SK-N-SH (cell line): ENCODE results near the gene LOXHD1. TPM values are rescaled to one million over a fixed set of nuclear protein-coding genes. Genes with fewer than 3 reads are reported as not detected.

Source experiments
- CTCF ChIA-PET: fragments of 300-600, 350-600 bp; formaldehyde crosslinking; extraction: SDS; loops from one replicate; lab custom pipeline; 2021; lab: Yijun Ruan, JAX
- POLR2A ChIA-PET: fragments of 350-600 bp; sonication (Branson Sonifier 250); formaldehyde crosslinking; extraction: SDS; loops from one replicate; lab custom pipeline; 2020; ENCODE audit warnings: antibody characterized with exemption, inconsistent platforms; lab: Yijun Ruan, JAX
- DNase-seq: peaks from one replicate; pipeline ENCODE4 v3.0.0; 2012
- H2AFZ ChIP-seq: fragments of 200-600 bp; sonication (generic); 2 replicates; pipeline ENCODE4 v1.8.1; 2016; ENCODE audit warnings: antibody characterized with exemption, mild to moderate bottlenecking, low read depth
- H3F3A ChIP-seq: fragments of 200-600 bp; sonication (generic); replicated peaks from 2 replicates; pipeline ENCODE3; 2016; ENCODE audit warnings: antibody characterized with exemption, mild to moderate bottlenecking; ENCODE audit not compliant: insufficient read depth
- H3K27ac ChIP-seq, 2 experiments: fragments of 200-500 bp in 1 of 2; fragments of 200-600 bp in 1 of 2; sonication (Bioruptor generic) in 1 of 2; sonication (generic), shearing (Covaris generic) in 1 of 2; 2 replicates each; pipeline versions ENCODE4 v1.5.1 to v1.6.1; 2014 to 2016; ENCODE audit warnings: low read depth in 2 of 2, inconsistent platforms in 1 of 2, low read length in 1 of 2, mild to moderate bottlenecking in 1 of 2, mixed read lengths in 1 of 2
- H3K27me3 ChIP-seq: fragments of 200-600 bp; sonication (generic), shearing (Covaris generic); 2 replicates; pipeline ENCODE4 v1.6.1; 2016; ENCODE audit warnings: mixed run types; ENCODE audit not compliant: insufficient read depth
- H3K36me3 ChIP-seq, 2 experiments: fragments of 200-500 bp in 1 of 2; fragments of 200-600 bp in 1 of 2; sonication (Bioruptor generic) in 1 of 2; sonication (generic) in 1 of 2; replicated peaks in 1 of 2; 2 replicates each; pipeline versions ENCODE3 to v1.5.1; 2014 to 2016; ENCODE audit warnings: low read length in 1 of 2, mild to moderate bottlenecking in 1 of 2; ENCODE audit not compliant: insufficient read depth in 2 of 2, control insufficient read depth in 1 of 2
- H3K4me1 ChIP-seq, 2 experiments: fragments of 200-500 bp in 1 of 2; fragments of 200-600 bp in 1 of 2; sonication (Bioruptor generic) in 1 of 2; sonication (generic), shearing (Covaris generic) in 1 of 2; 2 replicates each; pipeline versions ENCODE4 v1.5.1 to v1.6.1; 2014 to 2016; ENCODE audit warnings: low read depth in 1 of 2, low read length in 1 of 2, mixed run types in 1 of 2; ENCODE audit not compliant: insufficient read depth in 2 of 2, control insufficient read depth in 1 of 2
- H3K4me2 ChIP-seq: fragments of 200-600 bp; sonication (generic), shearing (Covaris generic); 2 replicates; pipeline ENCODE4 v1.6.1; 2017; ENCODE audit warnings: mixed run types
- H3K4me3 ChIP-seq, 2 experiments: fragments of 200-500 bp in 1 of 2; fragments of 200-600 bp in 1 of 2; sonication (Bioruptor generic) in 1 of 2; sonication (generic), shearing (Covaris generic) in 1 of 2; 2 replicates each; pipeline versions ENCODE4 v1.5.1 to v1.8.1; 2014 to 2016; ENCODE audit warnings: low read depth in 2 of 2, inconsistent platforms in 1 of 2, low read length in 1 of 2, mild to moderate bottlenecking in 1 of 2, mixed read lengths in 1 of 2, moderate library complexity in 1 of 2
- H3K79me2 ChIP-seq: fragments of 200-600 bp; sonication (generic); 2 replicates; pipeline ENCODE4 v1.8.1; 2017; ENCODE audit warnings: mild to moderate bottlenecking; ENCODE audit not compliant: insufficient read depth
- H3K9ac ChIP-seq: fragments of 200-600 bp; sonication (generic); 2 replicates; pipeline ENCODE4 v1.6.1; 2017; ENCODE audit warnings: mixed run types
- H3K9me2 ChIP-seq: fragments of 200-600 bp; sonication (generic); 2 replicates; pipeline ENCODE4 v1.6.1; 2017; ENCODE audit warnings: mixed run types
- H3K9me3 ChIP-seq: fragments of 200-600 bp; sonication (generic); 2 replicates; pipeline ENCODE4 v1.6.1; 2017; ENCODE audit warnings: mixed run types, mild to moderate bottlenecking, moderate library complexity
- H4K20me1 ChIP-seq: fragments of 200-600 bp; sonication (generic); 2 replicates; pipeline ENCODE4 v1.6.1; 2017; ENCODE audit warnings: mild to moderate bottlenecking, mixed run types; ENCODE audit not compliant: insufficient read depth
- CHD2 ChIP-seq: fragments of 150-350 bp; IDR thresholded peaks from 2 replicates; pipeline ENCODE4 v1.6.1; 2018; ENCODE audit warnings: low read length; ENCODE audit not compliant: partially characterized antibody
- ELF1 ChIP-seq: IDR thresholded peaks from 2 replicates; pipeline ENCODE4 v1.4.0; 2012
- EP300 ChIP-seq, 2 experiments: IDR thresholded peaks; 2 replicates each; pipeline versions ENCODE4 v1.4.0 to v1.6.1; 2012; ENCODE audit warnings: borderline replicate concordance in 1 of 2, low read depth in 1 of 2, low read length in 1 of 2
- FOXJ3 ChIP-seq: sonication (generic); formaldehyde crosslinking; IDR thresholded peaks from 2 replicates; pipeline ENCODE4 v1.5.1; 2020; ENCODE audit warnings: mild to moderate bottlenecking, missing genetic modification reagents
- JUND ChIP-seq: IDR thresholded peaks from 2 replicates; pipeline ENCODE4 v1.4.0; 2012
- MXI1 ChIP-seq: IDR thresholded peaks from 2 replicates; pipeline ENCODE4 v1.6.1; 2012; ENCODE audit warnings: mild to moderate bottlenecking, low read depth, low read length, improper control_type of control experiment
- NFIC ChIP-seq: IDR thresholded peaks from 2 replicates; pipeline ENCODE4 v1.4.0; 2012; ENCODE audit warnings: borderline replicate concordance
- POLR2AphosphoS5 ChIP-seq: IDR thresholded peaks from 2 replicates; pipeline ENCODE4 v1.6.1; 2012; ENCODE audit warnings: low read depth, low read length
- RCOR1 ChIP-seq: fragments of 150-350 bp; IDR thresholded peaks from 2 replicates; pipeline ENCODE4 v1.6.1; 2017; ENCODE audit warnings: antibody characterized with exemption, low read length
- RFX5 ChIP-seq: IDR thresholded peaks from 2 replicates; pipeline ENCODE4 v1.6.1; 2012; ENCODE audit warnings: mild to moderate bottlenecking, improper control_type of control experiment, low read length
- RXRA ChIP-seq: IDR thresholded peaks from 2 replicates; pipeline ENCODE4 v1.4.0; 2012; ENCODE audit warnings: low read depth, mild to moderate bottlenecking, borderline replicate concordance
- SIN3A ChIP-seq: IDR thresholded peaks from 2 replicates; pipeline ENCODE4 v1.6.1; 2012; ENCODE audit warnings: low read depth, mild to moderate bottlenecking, low read length, moderate library complexity, borderline replicate concordance
- TAF1 ChIP-seq: IDR thresholded peaks from 2 replicates; pipeline ENCODE4 v1.6.1; 2012; ENCODE audit warnings: low read depth, mild to moderate bottlenecking, low read length, moderate library complexity, borderline replicate concordance
- TCF12 ChIP-seq: IDR thresholded peaks from 2 replicates; pipeline ENCODE4 v1.4.0; 2012
- WGBS: methylation state at CpG from one replicate; pipeline ENCODE4 v1.1.6; 2017; ENCODE audit warnings: low lambda C conversion rate; 5-methylcytosine and 5-hydroxymethylcytosine counted together
- polyA plus RNA-seq, 3 experiments: library from polyadenylated mRNA; depleted of rRNA; stranded (reverse); fragments of >200 nt; gene quantifications; 2 replicates each; pipeline ENCODE4 v1.2.3, GENCODE V29; 2012
- TF ChIP-seq, protein P1 (sequence below): IDR thresholded peaks from 2 replicates; pipeline ENCODE4 v1.6.1; 2012; ENCODE audit warnings: mild to moderate bottlenecking, low read depth, low read length, moderate library complexity

Gene LOXHD1
- polyA plus RNA-seq, 1 of the 3 experiments (the other 2 are of a cell fraction) = not detected

- POLR2A ChIA-PET = no interaction called here
- TF ChIP-seq RCOR1 = 0 out of 2 replicates have a peak, but pooled peaks have one; percentile 10
- 0 out of 4 replicates have a peak, but pooled peaks of 1 of the 2 experiments have one; percentile 28 for TF ChIP-seq EP300 (IDR thresholded peaks at IDR 0.05; ENCODE audit: borderline replicate concordance in 1 of 2, low read depth in 1 of 2, low read length in 1 of 2)
- no peak for TF ChIP-seq TCF12
- no peak overlapping the region for H3K4me3 ChIP-seq
- 12% methylated on average over 5 of the region's 5 CpGs for WGBS
- no peak overlapping the region for H3K9ac ChIP-seq
- peak overlapping the region in 1 of 2 experiments; percentile 62; a peak in 1 of 4 replicates for H3K27ac ChIP-seq
- DNase-seq = peak; percentile 49
- H3K27me3 ChIP-seq = no peaks in the 10 kb centered on the region
- no peaks in the 10 kb centered on the region for H3K79me2 ChIP-seq
- no peaks in the 10 kb centered on the region for H3K36me3 ChIP-seq
- CTCF ChIA-PET = interaction anchor here (3.1 kb wide), 1 partner anchor 348 kb away, joined by 18 read pairs; no protein-coding TSS in a partner anchor
- no peaks in the 10 kb centered on the region for H3F3A ChIP-seq
- no peaks in the 10 kb centered on the region for H3K9me2 ChIP-seq
- no peak overlapping the region for H2AFZ ChIP-seq
- H4K20me1 ChIP-seq = no peaks in the 10 kb centered on the region
- H3K4me1 ChIP-seq = peaks cover 0 to 22% of the 10 kb centered on the region in 2 experiments; a peak in 2 of 4 replicates
- H3K9me3 ChIP-seq = no peaks in the 10 kb centered on the region
- H3K4me2 ChIP-seq = no peak overlapping the region
Measured at GRCh38 chr18:46629361-46629760, 27.7 kb downstream of the LOXHD1 start.

GRCh38 chr18:46628206-46628605 is 28.8 kb downstream of the LOXHD1 start:
- no peaks in the 10 kb centered on the region for H3K79me2 ChIP-seq
- no peaks in the 10 kb centered on the region for H3K27me3 ChIP-seq
- H3K4me2 ChIP-seq = no peak overlapping the region
- no peaks in the 10 kb centered on the region for H3F3A ChIP-seq
- DNase-seq = no peak
- no peak overlapping the region for H2AFZ ChIP-seq
- ChIA-PET POLR2A (no interaction called here), CTCF (interaction anchor here (0.8 to 3.1 kb wide), 3 partner anchors 30 to 454 kb away, joined by 3 to 18 read pairs (median 5); a partner anchor contains a TSS)
- no peak overlapping the region for H3K9ac ChIP-seq
- TF ChIP-seq TCF12 = no peak
- no peaks in the 10 kb centered on the region for H3K9me2 ChIP-seq
- H3K4me1 ChIP-seq = peaks cover 0 to 33% of the 10 kb centered on the region in 2 experiments; a peak in 2 of 4 replicates
- H3K4me3 ChIP-seq = no peak overlapping the region
- H4K20me1 ChIP-seq = no peaks in the 10 kb centered on the region
- no peaks in the 10 kb centered on the region for H3K36me3 ChIP-seq
- WGBS = 71% methylated on average over 5 of the region's 5 CpGs
- H3K9me3 ChIP-seq = no peaks in the 10 kb centered on the region
- H3K27ac ChIP-seq = no peak overlapping the region

DNA sequence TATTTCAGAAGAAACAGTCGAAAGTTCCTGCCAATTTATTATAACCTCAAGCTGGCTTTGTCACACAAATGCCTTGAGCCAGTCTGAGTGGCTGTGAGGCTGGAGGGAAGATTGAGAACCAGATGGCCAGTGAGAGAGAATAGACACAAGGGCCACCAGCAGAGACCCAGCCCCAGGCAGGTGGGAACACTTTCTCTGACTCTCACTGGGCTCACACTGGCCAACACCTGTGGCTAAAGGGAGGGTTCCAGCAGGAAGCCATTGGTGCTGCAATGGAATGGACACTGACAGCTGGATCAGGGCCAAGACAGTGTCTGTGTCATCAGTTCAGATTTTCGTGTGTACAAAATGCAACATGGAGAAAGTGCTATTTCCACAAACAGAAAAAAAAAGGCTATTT is 29.9 kb downstream of the LOXHD1 start:
- 18% methylated on average over 2 of the region's 2 CpGs for WGBS
- CTCF ChIA-PET = interaction anchor here (1.5 to 3.1 kb wide), 2 partner anchors 31 to 346 kb away, joined by 7 to 18 read pairs; no protein-coding TSS in a partner anchor

More for the DNA sequence above, 29.9 kb downstream of the LOXHD1 start:
- POLR2A ChIA-PET = no interaction called here
- Histone ChIP-seq H3K4me3 (no peak overlapping the region), H3K9me2 (no peaks in the 10 kb centered on the region), H3K36me3 (no peaks in the 10 kb centered on the region), H3K9ac (no peak overlapping the region), H3K27ac (no peak overlapping the region), H3F3A (no peaks in the 10 kb centered on the region), H3K9me3 (no peaks in the 10 kb centered on the region), H3K4me1 (peaks cover 0 to 34% of the 10 kb centered on the region in 2 experiments; a peak in 2 of 4 replicates), H2AFZ (no peak overlapping the region), H4K20me1 (no peaks in the 10 kb centered on the region), H3K79me2 (no peaks in the 10 kb centered on the region), H3K27me3 (no peaks in the 10 kb centered on the region), H3K4me2 (no peak overlapping the region)
- TF ChIP-seq CHD2 (no peak), NFIC (no peak), RFX5 (no peak), SIN3A (no peak), FOXJ3 (CRISPR knock-in tag) (no peak), RCOR1 (no peak), RXRA (no peak), MXI1 (no peak), POLR2AphosphoS5 (no peak), EP300 (IDR thresholded peaks at IDR 0.05; ENCODE audit: borderline replicate concordance in 1 of 2, low read depth in 1 of 2, low read length in 1 of 2) (no peak), TAF1 (no peak), JUND (no peak), ELF1 (no peak), TCF12 (no peak)
- TF ChIP-seq, protein P1, sequence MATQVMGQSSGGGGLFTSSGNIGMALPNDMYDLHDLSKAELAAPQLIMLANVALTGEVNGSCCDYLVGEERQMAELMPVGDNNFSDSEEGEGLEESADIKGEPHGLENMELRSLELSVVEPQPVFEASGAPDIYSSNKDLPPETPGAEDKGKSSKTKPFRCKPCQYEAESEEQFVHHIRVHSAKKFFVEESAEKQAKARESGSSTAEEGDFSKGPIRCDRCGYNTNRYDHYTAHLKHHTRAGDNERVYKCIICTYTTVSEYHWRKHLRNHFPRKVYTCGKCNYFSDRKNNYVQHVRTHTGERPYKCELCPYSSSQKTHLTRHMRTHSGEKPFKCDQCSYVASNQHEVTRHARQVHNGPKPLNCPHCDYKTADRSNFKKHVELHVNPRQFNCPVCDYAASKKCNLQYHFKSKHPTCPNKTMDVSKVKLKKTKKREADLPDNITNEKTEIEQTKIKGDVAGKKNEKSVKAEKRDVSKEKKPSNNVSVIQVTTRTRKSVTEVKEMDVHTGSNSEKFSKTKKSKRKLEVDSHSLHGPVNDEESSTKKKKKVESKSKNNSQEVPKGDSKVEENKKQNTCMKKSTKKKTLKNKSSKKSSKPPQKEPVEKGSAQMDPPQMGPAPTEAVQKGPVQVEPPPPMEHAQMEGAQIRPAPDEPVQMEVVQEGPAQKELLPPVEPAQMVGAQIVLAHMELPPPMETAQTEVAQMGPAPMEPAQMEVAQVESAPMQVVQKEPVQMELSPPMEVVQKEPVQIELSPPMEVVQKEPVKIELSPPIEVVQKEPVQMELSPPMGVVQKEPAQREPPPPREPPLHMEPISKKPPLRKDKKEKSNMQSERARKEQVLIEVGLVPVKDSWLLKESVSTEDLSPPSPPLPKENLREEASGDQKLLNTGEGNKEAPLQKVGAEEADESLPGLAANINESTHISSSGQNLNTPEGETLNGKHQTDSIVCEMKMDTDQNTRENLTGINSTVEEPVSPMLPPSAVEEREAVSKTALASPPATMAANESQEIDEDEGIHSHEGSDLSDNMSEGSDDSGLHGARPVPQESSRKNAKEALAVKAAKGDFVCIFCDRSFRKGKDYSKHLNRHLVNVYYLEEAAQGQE = no peak
- DNase-seq = peak; percentile 18
